Type B pancreatic cell (in vitro differentiated cells): ENCODE results near the gene KRT40. TPM values are rescaled to one million over a fixed set of nuclear protein-coding genes. Genes with fewer than 3 reads are reported as not detected.

Experiments
- DNase-seq: peaks from one replicate; pipeline ENCODE4 v3.0.0; 2021; ENCODE audit warnings: mixed read lengths; ENCODE audit not compliant: unreplicated experiment; ENCODE audit errors: extremely low spot score
- H3K27ac Mint-ChIP-seq: 2 replicates; pipeline ENCODE4 v1.8.0; 2021; ENCODE audit warnings: mild to moderate bottlenecking, mixed read lengths
- H3K27me3 Mint-ChIP-seq: 2 replicates; pipeline ENCODE4 v1.8.0; 2021; ENCODE audit warnings: mixed read lengths
- H3K36me3 Mint-ChIP-seq: 2 replicates; pipeline ENCODE4 v1.8.0; 2021; ENCODE audit warnings: mixed read lengths
- H3K4me1 Mint-ChIP-seq: one replicate; pipeline ENCODE4 v1.8.0; 2021; ENCODE audit warnings: mixed read lengths; ENCODE audit not compliant: unreplicated experiment
- H3K4me3 Mint-ChIP-seq: 2 replicates; pipeline ENCODE4 v1.8.0; 2021; ENCODE audit warnings: mild to moderate bottlenecking, mixed read lengths
- H3K9me3 Mint-ChIP-seq: 2 replicates; pipeline ENCODE4 v1.8.0; 2021; ENCODE audit warnings: mixed read lengths
- total RNA-seq: library from RNA; stranded (reverse); gene quantifications from 2 replicates; pipeline ENCODE4 v1.2.1, GENCODE V29; 2021; ENCODE audit warnings: low replicate concordance
- TF ChIP-seq, protein P1 (sequence below): fragments of 200-600 bp; sonication (generic); conservative IDR thresholded peaks from 2 replicates; pipeline ENCODE4 v1.5.0; 2021; ENCODE audit warnings: antibody characterized with exemption, mild to moderate bottlenecking

The KRT40 gene
- total RNA-seq, 1 donor from 2014 or later: 2.3 TPM

DNA sequence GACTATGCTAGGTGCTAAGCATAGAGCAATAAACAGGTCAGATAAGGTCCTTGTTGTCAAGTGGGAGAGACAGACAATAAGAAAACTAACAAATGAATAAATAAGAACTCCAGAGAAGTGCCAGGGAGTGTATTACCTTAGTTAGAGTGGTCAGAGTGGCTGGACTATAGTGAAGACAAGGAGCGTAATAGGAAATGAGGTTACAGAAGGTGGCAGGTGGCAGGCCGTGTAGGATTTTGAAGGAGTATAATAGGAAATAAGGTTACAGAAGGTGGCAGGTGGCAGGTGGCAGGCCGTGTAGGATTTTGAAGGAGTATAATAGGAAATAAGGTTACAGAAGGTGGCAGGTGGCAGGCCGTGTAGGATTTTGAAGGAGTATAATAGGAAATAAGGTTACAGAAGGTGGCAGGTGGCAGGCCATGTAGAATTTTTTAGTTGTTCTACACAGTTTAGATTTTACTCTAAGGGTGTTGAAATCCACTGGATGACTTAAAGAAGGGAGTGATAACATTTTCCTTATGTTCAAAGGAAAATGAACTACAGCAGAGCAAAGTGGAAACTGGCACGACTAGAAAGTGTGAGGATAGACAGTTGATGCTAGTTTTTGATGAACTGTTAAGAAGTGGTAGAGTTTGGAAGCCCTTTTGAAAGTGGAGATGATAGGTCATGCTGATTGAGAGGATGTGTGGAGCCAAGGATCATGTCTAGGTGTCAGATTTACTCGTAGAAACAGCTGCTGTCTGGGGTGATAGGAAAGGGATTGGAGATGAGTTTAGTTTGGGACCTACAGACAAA, 28.4 kb upstream of the KRT40 start:
- Mint-ChIP-seq H3K4me1 (peaks cover 18% of the 10 kb centered on the region), H3K36me3 (no peaks in the 10 kb centered on the region), H3K9me3 (no peaks in the 10 kb centered on the region), H3K27ac (no peak overlapping the region), H3K4me3 (no peak overlapping the region), H3K27me3 (no peaks in the 10 kb centered on the region)
- TF ChIP-seq, protein P1, sequence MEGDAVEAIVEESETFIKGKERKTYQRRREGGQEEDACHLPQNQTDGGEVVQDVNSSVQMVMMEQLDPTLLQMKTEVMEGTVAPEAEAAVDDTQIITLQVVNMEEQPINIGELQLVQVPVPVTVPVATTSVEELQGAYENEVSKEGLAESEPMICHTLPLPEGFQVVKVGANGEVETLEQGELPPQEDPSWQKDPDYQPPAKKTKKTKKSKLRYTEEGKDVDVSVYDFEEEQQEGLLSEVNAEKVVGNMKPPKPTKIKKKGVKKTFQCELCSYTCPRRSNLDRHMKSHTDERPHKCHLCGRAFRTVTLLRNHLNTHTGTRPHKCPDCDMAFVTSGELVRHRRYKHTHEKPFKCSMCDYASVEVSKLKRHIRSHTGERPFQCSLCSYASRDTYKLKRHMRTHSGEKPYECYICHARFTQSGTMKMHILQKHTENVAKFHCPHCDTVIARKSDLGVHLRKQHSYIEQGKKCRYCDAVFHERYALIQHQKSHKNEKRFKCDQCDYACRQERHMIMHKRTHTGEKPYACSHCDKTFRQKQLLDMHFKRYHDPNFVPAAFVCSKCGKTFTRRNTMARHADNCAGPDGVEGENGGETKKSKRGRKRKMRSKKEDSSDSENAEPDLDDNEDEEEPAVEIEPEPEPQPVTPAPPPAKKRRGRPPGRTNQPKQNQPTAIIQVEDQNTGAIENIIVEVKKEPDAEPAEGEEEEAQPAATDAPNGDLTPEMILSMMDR: no peak
- no peak for DNase-seq

DNA sequence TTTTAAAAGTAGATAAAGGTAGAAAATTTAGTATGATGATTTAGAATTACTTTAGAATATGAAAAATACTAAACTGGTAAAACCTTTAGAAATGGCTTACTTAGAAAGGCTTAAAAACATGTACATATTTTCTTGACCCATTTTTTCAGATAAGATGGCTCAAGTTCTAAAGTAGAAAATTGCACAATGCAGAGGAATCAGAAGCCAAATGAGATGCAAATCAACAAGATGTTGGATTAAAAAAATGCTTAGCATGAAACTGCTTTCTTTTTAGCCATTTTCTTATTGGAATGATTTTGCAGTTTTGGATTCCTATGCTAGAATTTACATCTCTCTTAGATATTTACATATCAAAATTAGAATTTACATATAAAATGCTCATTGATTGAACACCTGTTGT, 26.3 kb upstream of the KRT40 start:
- Mint-ChIP-seq H3K36me3 (no peaks in the 10 kb centered on the region), H3K9me3 (no peaks in the 10 kb centered on the region), H3K4me3 (no peak overlapping the region), H3K27ac (no peak overlapping the region), H3K4me1 (peaks cover 21% of the 10 kb centered on the region), H3K27me3 (no peaks in the 10 kb centered on the region)
- no peak for DNase-seq
- TF ChIP-seq, protein P1: no peak

DNA sequence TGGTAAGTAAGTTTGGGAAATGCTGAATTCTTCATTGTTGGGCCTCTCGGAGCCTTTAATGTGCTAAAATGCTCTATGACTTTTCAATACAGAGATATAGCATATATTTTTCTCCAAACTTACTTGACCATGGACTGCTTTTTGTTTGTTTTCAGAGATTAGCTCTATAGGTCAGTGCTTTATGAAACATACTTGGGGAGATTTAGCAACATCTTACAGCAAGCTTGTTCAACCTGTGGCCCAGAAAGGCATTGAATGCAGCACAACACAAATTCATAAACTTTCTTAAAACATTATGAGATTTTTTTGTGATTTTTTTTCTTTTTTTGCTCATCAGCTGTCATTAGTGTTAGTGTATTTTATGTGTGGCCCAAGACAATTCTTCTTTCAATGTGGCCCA, 25.8 kb upstream of the KRT40 start:
- no peak overlapping the region for H3K4me3 Mint-ChIP-seq
- H3K36me3 Mint-ChIP-seq: no peaks in the 10 kb centered on the region
- H3K4me1 Mint-ChIP-seq: peaks cover 21% of the 10 kb centered on the region
- no peaks in the 10 kb centered on the region for H3K27me3 Mint-ChIP-seq
- DNase-seq: no peak
- TF ChIP-seq, protein P1: no peak
- H3K27ac Mint-ChIP-seq: no peak overlapping the region
- no peaks in the 10 kb centered on the region for H3K9me3 Mint-ChIP-seq

DNA sequence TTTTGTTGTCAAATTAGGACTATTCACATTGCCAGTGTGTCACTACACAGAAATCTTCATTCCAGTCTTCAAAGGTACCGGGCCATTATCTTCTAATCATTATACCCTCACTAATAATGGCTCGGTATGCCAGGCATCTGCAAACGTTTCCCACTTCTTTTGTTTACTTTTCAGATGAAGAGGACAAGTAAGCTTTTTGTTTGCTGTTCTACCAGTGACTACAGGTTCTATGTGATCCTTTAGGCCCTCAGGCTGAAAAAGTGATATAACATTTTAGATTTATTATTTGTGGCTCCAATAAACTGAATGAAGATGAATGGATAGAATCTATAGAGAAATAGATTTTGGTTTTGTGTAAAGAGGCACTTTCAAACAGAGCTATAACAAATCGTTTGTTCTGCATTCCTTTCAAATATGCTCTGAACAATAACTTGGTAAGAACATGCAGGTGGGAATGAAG, 25.2 kb upstream of the KRT40 start:
- Mint-ChIP-seq H3K27ac (peak overlapping the region; percentile 38), H3K27me3 (no peaks in the 10 kb centered on the region), H3K4me3 (no peak overlapping the region), H3K36me3 (no peaks in the 10 kb centered on the region), H3K9me3 (no peaks in the 10 kb centered on the region), H3K4me1 (peaks cover 21% of the 10 kb centered on the region)
- DNase-seq: no peak
- TF ChIP-seq, protein P1: no peak

DNA sequence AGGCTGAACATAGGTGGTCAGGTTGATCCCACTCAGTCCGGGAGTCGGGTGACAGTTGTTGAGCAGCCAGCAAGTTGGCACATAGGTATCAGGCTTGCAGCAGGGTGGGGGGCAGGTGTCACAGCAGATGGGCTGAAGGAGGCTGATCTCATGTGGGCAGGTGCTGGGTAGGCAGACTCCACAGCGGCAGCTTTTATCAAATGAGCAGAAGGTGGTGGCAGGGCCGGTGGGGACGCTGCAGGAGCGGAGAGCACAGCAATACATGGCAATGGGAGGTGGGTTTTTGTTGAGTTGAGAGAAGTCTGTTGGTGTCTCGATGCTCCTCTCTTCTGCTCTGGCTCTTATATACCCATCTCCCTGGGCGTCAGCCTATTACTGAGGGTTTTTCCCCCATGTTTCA, 24.7 kb upstream of the KRT40 start, which contains the start of gene KRTAP3-1:
KRTAP3-1 (minus strand) TSS at position 318 of the 400 bp plus-strand sequence; CDS start at position 264, 54 bp downstream.
- Mint-ChIP-seq H3K9me3 (no peaks in the 10 kb centered on the region), H3K27ac (peak within 1 kb of the TSS; percentile 38), H3K4me1 (peaks cover 21% of the 10 kb centered on the region), H3K4me3 (no peak within 1 kb of the TSS), H3K27me3 (no peaks in the 10 kb centered on the region), H3K36me3 (no peaks in the 10 kb centered on the region)
- TF ChIP-seq, protein P1: no peak
- DNase-seq: no peak
